Suprapubic skin (tissue), 4 donors: ENCODE measurements around the gene GET4. TPM values are rescaled to one million over a fixed set of nuclear protein-coding genes. Genes with fewer than 3 reads are reported as not detected.

Source experiments
- DNase-seq, 2 donors: peaks; one replicate each; pipeline ENCODE4 v3.0.0-alpha.2; 2019; ENCODE audit warnings: low spot score in 2 of 2
- H3K27ac ChIP-seq: fragments of 200-600 bp; sonication (generic); one replicate; pipeline ENCODE4 v1.5.1; 2019
- H3K27me3 ChIP-seq: fragments of 200-600 bp; sonication (generic); one replicate; pipeline ENCODE4 v1.5.1; 2019
- H3K36me3 ChIP-seq: fragments of 200-600 bp; sonication (generic); one replicate; pipeline ENCODE4 v1.5.1; 2019
- H3K4me1 ChIP-seq: fragments of 200-600 bp; sonication (generic); one replicate; pipeline ENCODE4 v1.5.1; 2019
- H3K4me3 ChIP-seq: fragments of 200-600 bp; sonication (generic); one replicate; pipeline ENCODE4 v1.5.1; 2019; ENCODE audit warnings: mild to moderate bottlenecking
- H3K9me3 ChIP-seq: fragments of 200-600 bp; sonication (generic); one replicate; pipeline ENCODE4 v1.5.1; 2019
- CTCF ChIP-seq, 2 donors: fragments of 200-600 bp in 1 of 2; fragments of 450-650 bp in 1 of 2; sonication (generic) in 1 of 2; IDR thresholded peaks; one replicate each; pipeline ENCODE4 v1.5.1; 2016 to 2019; ENCODE audit warnings: antibody characterized with exemption in 2 of 2, mild to moderate bottlenecking in 1 of 2, moderate library complexity in 1 of 2
- EP300 ChIP-seq: sonication (generic); formaldehyde crosslinking; IDR thresholded peaks from one replicate; pipeline ENCODE4 v1.6.1; 2017; ENCODE audit warnings: antibody characterized with exemption
- POLR2A ChIP-seq, 2 donors: fragments of 450-650 bp; IDR thresholded peaks; one replicate each; pipeline ENCODE4 v1.6.1; 2017; ENCODE audit warnings: antibody characterized with exemption in 2 of 2, mild to moderate bottlenecking in 2 of 2, moderate library complexity in 2 of 2
- POLR2AphosphoS5 ChIP-seq, 3 donors: sonication (generic); formaldehyde crosslinking; IDR thresholded peaks; one replicate each; pipeline ENCODE4 v1.6.1; 2017; ENCODE audit warnings: antibody characterized with exemption in 3 of 3
- WGBS: methylation state at CpG from one replicate; pipeline ENCODE4 v1.1.5; 2018; 5-methylcytosine and 5-hydroxymethylcytosine counted together
- total RNA-seq, 4 donors: library from RNA; depleted of rRNA; stranded (reverse); fragments of >200 nt; gene quantifications; one replicate each; pipeline ENCODE4 v1.1.0, GENCODE V29; 2016

Gene GET4
- total RNA-seq, 4 donors from 2014 or later, result 27.7 to 58.2 (median 47.8) TPM

DNA sequence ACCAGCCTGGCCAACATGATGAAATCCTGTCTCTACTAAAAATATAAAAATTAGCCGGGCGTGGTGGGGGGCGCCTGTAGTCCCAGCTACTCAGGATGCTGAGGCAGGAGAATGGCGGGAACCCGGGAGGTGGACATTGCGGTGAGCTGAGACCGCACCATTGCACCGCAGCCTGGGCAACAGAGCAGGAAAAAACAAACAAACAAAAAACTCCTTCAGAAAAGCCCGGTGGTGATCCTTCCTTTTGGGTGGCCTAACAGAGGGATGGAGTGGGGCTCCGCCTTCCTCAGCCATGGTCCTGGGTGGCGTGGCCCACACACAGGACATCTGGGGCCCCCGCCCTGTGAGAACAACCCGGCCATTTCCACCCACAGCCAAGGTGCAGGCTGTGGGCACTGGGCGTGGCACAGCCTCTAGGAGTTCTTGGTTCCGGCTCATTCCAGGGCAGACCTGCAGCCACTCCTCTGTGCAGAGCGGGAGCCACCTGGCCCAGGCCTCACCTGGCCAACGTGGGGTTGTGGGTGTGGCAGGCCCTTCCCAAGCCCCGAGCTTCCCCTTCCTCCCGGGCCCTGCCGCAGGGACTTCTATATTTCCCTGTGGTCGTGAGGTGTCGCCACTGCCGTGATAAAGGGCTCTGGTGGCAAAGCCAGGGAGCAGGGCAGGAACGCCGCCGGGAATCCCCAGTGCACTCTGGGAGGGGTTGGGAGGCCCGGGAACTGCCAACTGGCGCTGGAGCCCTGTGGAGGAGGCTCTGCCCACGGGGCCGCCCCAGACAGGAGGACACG lies 37.6 kb downstream of the GET4 start:
- peaks cover 29% of the 10 kb centered on the region for H3K4me1 ChIP-seq

GRCh38 chr7:914521-915194 lies 38.3 kb downstream of the GET4 start:
- H3K9me3 ChIP-seq, result no peaks in the 10 kb centered on the region
- H3K27me3 ChIP-seq, result no peaks in the 10 kb centered on the region
- no peak for DNase-seq
- peaks cover 28% of the 10 kb centered on the region for H3K4me1 ChIP-seq
- no peaks in the 10 kb centered on the region for H3K36me3 ChIP-seq
- TF ChIP-seq POLR2A (IDR thresholded peaks at IDR 0.05), result no peak
- no peak for TF ChIP-seq POLR2AphosphoS5 (IDR thresholded peaks at IDR 0.05)
- TF ChIP-seq CTCF (IDR thresholded peaks at IDR 0.05), result no peak
- WGBS, result 63% methylated on average over 14 of the region's 16 CpGs
- H3K4me3 ChIP-seq, result no peak overlapping the region
- no peak overlapping the region for H3K27ac ChIP-seq

More for the DNA sequence above, 37.6 kb downstream of the GET4 start:
- Histone ChIP-seq H3K9me3 (no peaks in the 10 kb centered on the region), H3K27ac (no peak overlapping the region), H3K36me3 (no peaks in the 10 kb centered on the region), H3K27me3 (no peaks in the 10 kb centered on the region), H3K4me3 (no peak overlapping the region)
- WGBS, result 61% methylated on average over 16 of the region's 31 CpGs
- DNase-seq, result no peak
- TF ChIP-seq POLR2A (IDR thresholded peaks at IDR 0.05), result no peak
- no peak for TF ChIP-seq EP300
- TF ChIP-seq POLR2AphosphoS5 (IDR thresholded peaks at IDR 0.05), result no peak
- TF ChIP-seq CTCF (IDR thresholded peaks at IDR 0.05), result no peak

- peaks cover 23% of the 10 kb centered on the region for H3K4me1 ChIP-seq
- no peak for TF ChIP-seq POLR2AphosphoS5 (IDR thresholded peaks at IDR 0.05)
- no peak for TF ChIP-seq POLR2A (IDR thresholded peaks at IDR 0.05)
- TF ChIP-seq EP300, result no peak
- TF ChIP-seq CTCF (IDR thresholded peaks at IDR 0.05), result no peak
- H3K4me3 ChIP-seq, result no peak overlapping the region
- H3K27me3 ChIP-seq, result peaks cover 4% of the 10 kb centered on the region
- no peak for DNase-seq
- no peaks in the 10 kb centered on the region for H3K9me3 ChIP-seq
- no peaks in the 10 kb centered on the region for H3K36me3 ChIP-seq
- 71% methylated on average over 41 of the region's 43 CpGs for WGBS
- H3K27ac ChIP-seq, result no peak overlapping the region
Measured at GRCh38 chr7:915291-916218, 39.2 kb downstream of the GET4 start.

DNA sequence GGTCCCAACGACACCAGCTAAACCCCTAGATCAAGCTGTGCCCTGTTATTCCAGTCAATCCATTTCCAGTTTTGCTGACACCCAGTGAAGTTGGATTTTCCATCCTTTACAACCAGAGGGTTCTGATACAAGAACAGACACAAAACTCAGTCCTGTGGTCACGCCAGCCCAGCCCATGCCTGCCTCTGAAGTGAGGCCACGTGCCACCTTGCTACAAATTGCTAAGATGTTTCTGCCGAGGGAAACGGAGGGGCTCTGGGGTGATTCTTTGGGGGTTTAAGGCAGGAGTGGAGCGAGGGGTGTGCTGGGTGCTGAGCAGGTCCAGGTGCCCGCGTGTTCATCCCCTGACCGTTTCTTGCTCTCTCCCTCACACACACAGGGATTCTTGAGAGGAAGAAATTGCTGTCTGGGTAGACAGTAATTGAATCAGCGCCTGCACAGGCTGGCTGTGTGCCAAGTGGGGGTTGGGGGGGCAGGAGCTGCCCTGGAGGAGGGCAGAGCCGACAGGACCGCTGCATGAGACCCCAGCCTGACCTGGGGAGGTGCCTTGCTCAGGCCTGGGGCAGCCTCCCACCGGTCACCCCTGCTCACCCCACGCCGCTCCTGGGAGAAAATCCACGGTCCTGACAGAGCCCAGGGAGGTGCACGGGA lies 40.1 kb downstream of the GET4 start:
- Histone ChIP-seq H3K4me3 (no peak overlapping the region), H3K4me1 (peaks cover 23% of the 10 kb centered on the region), H3K36me3 (no peaks in the 10 kb centered on the region), H3K27ac (no peak overlapping the region), H3K27me3 (peaks cover 4% of the 10 kb centered on the region), H3K9me3 (no peaks in the 10 kb centered on the region)
- WGBS, result 31% methylated on average over 12 of the region's 17 CpGs
- no peak for TF ChIP-seq CTCF (IDR thresholded peaks at IDR 0.05)
- TF ChIP-seq POLR2A (IDR thresholded peaks at IDR 0.05), result no peak
- no peak for TF ChIP-seq EP300
- DNase-seq, result peak in 1 of 2 donors; percentile 66
